Heart left ventricle (tissue), 13 donors: ENCODE measurements around the gene TRAPPC12.

ENCODE experiments used
- POLR2A ChIP-seq, 2 donors: fragments of 450-650 bp; IDR thresholded peaks; one replicate each; pipeline ENCODE4 v1.6.1; 2017; ENCODE audit warnings: antibody characterized with exemption in 2 of 2, mild to moderate bottlenecking in 2 of 2, moderate library complexity in 2 of 2
- TF ChIP-seq, protein P1 (sequence below), 12 donors: fragments of 200-600 bp; sonication (generic) in 4 of 12; IDR thresholded peaks; one replicate each; pipeline versions ENCODE4 v1.5.0 to v1.8.0; 2018 to 2022; ENCODE audit warnings: antibody characterized with exemption in 12 of 12, mild to moderate bottlenecking in 5 of 12
- donor health status: ischemic (EF 13 %, LVEDD 7.1; RV severe dilation, severe dysfunction).
- donor health status: DM: no; HTN: yes; CAD: no.
- donor health status: DM: no; HTN: no; CAD: no.
- donor health status: ischemic (EF 25% LVEDD 6.9; RV normal size, moderate dysfunction).
- donor health status: ischemic (EF 25% LVEDD 5.7; RV mildly dilated, moderate dysfunction).
- donor health status: ischemic (EF 35%, LVEDD 5.7; RV mildly dilated, moderate dysfunction).
- donor health status: nonischemic (EF 11% LVEDD 7.7; RV severe dilation, severe dysfunction).
- donor health status: DM: yes; HTN: yes; CAD: no.
- donor health status: PGD.
- donor health status: ischemic (EF 29% LVEDD 5.4; RV normal size, mild dysfunction).
- donor health status: nonischemic (EF 23%, LVEDD 6.1; RV moderate dilation, normal function).

DNA sequence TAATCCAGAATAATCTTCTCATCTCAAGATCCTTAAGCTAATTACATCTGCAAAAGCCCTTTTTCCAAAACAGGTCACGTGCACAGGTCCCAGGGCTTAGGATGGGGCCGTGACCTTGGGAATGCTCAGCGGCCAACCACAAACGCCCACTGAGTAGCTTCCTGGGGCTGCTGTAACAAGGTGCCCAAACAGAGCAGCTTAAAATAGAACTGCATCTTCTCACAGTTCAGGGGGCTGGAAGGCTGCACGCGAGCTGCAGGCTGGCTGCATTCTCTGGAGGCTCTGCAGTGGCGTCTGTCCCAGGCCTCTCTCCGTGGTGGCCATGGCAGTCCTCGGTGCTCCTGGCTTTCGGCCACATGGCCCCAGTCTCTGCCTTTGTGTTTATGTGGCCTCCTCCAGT lies 107.9 kb downstream of the TRAPPC12 start:
- TF ChIP-seq, protein P1, sequence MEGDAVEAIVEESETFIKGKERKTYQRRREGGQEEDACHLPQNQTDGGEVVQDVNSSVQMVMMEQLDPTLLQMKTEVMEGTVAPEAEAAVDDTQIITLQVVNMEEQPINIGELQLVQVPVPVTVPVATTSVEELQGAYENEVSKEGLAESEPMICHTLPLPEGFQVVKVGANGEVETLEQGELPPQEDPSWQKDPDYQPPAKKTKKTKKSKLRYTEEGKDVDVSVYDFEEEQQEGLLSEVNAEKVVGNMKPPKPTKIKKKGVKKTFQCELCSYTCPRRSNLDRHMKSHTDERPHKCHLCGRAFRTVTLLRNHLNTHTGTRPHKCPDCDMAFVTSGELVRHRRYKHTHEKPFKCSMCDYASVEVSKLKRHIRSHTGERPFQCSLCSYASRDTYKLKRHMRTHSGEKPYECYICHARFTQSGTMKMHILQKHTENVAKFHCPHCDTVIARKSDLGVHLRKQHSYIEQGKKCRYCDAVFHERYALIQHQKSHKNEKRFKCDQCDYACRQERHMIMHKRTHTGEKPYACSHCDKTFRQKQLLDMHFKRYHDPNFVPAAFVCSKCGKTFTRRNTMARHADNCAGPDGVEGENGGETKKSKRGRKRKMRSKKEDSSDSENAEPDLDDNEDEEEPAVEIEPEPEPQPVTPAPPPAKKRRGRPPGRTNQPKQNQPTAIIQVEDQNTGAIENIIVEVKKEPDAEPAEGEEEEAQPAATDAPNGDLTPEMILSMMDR (IDR thresholded peaks at IDR 0.05) = no peak
- no peak for TF ChIP-seq POLR2A (IDR thresholded peaks at IDR 0.05)
